ENCODE data around the gene ARTN.

The ARTN gene

DNA sequence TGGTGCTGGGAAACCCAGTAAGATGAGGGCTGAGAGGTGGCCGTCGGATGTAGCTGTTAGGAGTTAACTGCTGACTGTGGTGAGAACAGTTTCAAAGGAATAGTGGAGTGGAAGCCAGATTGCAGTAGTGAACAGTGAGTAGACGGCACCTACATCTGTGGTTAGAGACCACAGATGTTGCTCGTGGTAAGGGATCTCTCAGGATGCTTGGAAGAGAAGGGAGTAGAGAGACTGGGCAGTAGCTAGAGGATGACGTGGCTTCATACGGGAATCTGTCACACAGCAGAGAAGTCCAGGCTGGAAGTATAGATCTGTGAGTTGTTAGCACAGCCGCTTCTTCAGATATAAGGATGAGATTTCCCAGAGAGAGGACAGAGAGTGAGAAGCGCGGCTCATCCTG is 7.8 kb upstream of the ARTN start:
- no peak for DNase-seq (ENCODE audit: low read depth)

DNA sequence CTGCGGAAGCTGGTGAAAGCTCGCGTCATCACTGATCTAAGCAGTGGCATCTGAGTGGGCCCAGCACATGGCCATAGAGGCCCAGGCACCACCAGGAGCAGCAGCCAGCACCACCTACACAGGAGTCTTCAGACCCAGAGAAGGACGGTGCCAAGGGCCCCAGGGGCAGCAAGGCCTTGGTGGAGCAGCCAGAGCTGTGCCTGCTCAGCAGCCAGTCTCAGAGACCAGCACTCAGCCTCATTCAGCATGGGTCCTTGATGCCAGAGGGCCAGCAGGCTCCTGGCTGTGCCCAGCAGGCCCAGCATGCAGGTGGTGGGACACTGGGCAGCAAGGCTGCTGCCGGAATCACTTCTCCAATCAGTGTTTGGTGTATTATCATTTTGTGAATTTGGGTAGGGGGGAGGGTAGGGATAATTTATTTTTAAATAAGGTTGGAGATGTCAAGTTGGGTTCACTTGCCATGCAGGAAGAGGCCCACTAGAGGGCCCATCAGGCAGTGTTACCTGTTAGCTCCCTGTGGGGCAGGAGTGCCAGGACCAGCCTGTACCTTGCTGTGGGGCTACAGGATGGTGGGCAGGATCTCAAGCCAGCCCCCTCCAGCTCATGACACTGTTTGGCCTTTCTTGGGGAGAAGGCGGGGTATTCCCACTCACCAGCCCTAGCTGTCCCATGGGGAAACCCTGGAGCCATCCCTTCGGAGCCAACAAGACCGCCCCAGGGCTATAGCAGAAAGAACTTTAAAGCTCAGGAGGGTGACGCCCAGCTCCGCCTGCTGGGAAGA is 3.2 kb upstream of the ARTN start:
- no peak for DNase-seq (ENCODE audit: low read depth)

DNA sequence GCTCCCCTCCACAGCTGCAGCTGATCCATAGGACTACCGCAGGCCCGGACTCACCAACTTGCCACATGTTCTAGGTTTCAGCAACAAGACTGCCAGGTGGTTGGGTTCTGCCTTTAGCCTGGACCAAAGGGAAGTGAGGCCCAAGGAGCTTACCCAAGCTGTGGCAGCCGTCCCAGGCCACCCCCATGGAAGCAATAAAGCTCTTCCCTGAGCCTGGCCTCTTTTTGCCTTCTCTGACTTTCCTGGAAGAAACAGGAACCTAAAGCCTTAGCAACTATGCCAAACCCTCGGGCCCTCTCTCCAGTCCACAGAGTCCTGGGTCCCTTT is 2.7 kb upstream of the ARTN start:
- no peak for DNase-seq (ENCODE audit: low read depth)

DNA sequence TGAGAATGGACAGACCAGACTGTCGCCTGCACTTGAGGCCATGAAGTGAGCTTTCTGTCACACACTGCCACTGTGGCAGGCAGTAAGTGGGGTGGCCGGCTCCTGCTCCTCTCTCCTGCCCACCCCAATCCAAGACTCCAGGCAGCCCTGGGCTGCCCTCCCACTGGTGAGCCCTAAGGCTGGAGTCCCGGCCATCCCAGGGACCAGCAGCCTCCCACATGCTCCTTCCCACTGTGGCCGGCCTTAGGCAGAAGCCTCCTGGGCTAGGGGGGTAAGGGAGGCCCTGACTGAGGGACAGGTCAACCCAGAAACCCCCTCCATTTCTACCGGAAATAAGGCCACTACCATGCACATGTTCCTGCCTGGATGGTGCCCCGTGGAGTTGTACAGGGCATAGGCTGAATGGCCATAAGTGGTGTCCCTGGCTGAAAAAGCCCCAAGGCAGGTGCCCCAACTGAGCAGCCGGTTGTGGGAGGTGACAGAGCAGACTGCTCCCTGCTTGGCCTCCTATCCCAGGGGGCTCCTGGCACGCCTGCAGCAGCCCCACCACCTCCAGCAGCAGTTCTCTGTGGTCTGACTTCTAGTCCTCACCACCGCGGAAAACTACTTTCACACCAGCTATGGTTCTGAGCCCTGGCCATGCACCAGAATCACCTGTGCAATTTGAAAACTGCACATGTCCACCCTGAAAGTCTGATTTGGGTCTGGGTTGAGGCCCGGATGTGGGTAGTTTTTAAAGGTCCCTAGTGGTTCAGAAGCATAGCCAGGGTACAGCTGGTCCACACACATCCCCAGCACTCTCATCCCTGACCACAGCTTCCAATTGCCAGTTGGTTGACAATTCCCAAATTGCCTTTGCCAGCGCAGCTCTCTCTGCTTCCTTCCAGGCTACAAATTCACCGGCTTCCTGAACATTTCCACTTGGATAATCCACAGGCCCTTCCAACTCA is 1.6 kb upstream of the ARTN start:
- DNase-seq (ENCODE audit: low read depth), result no peak

DNA sequence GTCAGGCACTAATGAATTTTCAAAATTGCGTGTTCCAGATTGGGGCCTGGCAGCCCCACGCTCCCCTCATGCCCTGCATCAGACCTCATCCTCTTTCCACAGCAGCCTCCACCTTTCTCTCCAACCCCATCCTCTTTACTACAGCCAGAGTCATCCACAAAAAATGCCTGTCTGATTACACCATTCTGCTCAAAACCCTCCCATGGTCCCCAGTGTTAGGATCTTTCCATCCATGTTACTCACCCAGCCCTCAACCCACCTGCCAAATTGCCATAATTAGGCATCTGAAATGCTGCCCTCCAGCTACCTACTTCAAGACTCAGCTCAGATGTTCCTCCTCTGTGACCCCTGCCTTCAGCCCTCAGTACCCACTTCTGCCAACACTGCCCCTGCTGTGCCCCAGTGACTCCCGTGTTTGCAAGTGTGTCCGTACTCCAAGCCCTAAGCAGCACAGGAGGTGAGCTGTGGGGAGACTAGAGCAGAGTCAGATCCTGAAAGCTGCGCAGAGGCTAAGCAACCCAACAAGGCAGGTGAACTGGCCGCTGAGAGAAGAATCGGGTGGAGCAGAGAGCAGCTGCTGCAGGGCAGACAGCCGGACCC is 715 bp upstream of the ARTN start:
- DNase-seq (ENCODE audit: low read depth), result no peak

DNA sequence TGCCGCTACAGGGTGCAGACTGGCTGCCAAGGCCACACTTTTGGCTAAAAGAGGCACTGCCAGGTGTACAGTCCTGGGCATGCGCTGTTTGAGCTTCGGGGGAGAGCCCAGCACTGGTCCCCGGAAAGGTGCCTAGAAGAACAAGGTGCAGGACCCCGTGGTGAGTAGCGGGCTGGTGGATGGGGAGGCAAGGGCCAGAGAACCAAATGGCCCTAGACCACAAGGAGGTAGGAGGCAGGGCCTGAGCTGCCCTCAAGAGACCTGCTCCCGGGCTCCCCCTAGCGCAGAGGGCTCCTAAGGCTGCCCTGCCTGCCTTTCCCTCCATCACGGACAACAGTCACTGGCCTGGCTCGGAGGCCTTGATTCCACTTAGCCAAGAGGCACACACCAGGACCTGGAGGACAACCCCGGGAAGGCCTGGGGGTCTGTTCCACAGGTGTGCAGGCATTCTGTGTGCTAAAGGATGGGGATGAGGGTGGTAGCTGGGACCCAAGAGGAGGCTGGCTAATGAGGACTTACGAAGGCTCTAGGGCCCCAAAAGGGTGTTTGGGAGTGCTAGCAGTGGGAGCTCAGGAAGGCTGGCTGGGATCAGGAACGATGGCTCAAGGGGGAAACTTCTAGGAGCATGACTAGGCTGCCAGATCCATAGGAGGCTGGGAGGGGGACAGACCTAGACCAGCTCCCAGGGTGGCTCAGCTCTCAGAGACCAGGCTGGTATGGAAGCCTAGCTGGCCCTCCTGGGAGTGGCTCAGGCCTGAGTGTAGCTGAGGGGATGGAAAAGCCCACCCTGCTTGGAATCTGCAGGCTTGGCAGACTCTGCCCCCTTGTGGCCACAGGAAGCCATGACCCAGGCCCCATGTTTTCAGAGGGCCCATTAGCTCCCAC is 742 bp downstream of the ARTN start:
- DNase-seq (ENCODE audit: low read depth), result peak; percentile 20

DNA sequence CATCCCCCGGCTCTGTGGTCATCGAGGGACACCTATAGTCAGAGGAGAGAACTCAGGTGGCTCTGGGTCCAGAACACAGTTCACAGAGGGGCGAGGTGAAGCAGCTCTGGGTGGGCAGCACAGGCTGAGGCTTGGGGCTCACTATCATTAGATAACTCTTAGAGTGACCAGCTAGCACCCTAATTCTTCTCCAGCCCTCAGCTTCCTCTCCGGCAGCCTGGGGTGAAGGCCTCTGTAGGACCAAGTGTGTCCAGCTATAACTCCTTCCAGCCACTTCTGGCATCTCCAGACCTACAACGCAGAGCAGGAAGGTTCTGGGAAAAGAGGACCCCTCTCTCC is 1.4 kb downstream of the ARTN start:
- no peak for DNase-seq (ENCODE audit: low read depth)

DNA sequence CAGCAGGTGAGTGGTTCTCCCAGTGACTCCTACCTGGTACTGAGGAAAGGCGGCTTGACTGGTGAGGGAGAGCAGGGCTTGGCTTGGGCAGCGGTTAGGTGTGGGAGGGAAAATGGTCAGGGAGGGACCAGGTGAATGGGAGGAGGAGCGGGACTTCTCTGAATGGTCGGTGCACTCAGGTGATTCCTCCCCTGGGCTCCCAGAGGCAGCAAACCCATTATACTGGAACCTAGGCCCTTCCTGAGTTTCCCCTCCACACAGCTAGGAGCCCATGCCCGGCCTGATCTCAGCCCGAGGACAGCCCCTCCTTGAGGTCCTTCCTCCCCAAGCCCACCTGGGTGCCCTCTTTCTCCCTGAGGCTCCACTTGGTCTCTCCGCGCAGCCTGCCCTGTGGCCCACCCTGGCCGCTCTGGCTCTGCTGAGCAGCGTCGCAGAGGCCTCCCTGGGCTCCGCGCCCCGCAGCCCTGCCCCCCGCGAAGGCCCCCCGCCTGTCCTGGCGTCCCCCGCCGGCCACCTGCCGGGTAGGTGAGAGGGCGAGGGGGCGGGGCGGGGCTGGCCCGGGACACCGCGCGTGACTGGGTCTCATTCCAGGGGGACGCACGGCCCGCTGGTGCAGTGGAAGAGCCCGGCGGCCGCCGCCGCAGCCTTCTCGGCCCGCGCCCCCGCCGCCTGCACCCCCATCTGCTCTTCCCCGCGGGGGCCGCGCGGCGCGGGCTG is 2.3 kb downstream of the ARTN start:
- DNase-seq (ENCODE audit: low read depth), result no peak

DNA sequence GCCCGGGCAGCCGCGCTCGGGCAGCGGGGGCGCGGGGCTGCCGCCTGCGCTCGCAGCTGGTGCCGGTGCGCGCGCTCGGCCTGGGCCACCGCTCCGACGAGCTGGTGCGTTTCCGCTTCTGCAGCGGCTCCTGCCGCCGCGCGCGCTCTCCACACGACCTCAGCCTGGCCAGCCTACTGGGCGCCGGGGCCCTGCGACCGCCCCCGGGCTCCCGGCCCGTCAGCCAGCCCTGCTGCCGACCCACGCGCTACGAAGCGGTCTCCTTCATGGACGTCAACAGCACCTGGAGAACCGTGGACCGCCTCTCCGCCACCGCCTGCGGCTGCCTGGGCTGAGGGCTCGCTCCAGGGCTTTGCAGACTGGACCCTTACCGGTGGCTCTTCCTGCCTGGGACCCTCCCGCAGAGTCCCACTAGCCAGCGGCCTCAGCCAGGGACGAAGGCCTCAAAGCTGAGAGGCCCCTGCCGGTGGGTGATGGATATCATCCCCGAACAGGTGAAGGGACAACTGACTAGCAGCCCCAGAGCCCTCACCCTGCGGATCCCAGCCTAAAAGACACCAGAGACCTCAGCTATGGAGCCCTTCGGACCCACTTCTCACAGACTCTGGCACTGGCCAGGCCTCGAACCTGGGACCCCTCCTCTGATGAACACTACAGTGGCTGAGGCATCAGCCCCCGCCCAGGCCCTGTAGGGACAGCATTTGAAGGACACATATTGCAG is 3.0 kb downstream of the ARTN start:
- DNase-seq (ENCODE audit: low read depth), result no peak

DNA sequence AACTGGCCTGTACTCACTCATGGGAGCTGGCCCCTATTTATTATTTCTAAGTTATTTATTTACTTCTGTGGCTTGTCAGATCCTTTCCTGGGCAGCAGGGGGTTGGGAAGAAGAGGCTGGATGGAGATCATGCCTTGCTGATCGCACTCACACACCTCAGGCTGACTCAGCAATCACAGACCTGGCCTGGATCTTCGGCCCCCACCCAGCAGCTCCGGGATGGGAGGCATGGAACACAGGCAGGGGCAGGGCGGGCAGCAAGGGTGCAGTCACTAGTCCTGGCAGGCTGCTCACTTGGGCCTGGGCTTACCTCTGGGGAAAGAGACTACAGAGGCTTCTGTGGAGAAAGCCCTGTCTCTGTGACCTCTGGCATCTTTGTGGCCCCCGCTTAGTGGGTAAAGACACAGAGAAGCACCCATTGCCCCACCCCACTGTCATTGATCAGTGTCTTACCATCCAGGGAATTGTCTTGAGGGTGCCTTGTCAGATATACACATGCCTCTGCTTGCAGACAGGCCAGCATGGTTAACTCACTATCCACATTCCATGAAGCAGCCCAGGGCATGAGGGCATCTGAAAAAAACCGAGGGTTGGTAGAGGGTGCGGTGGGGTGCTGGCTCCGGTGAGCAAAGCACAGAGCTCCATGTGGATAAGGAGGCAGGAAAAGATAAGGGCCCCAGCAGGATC is 3.7 kb downstream of the ARTN start:
- DNase-seq (ENCODE audit: low read depth), result no peak

DNA sequence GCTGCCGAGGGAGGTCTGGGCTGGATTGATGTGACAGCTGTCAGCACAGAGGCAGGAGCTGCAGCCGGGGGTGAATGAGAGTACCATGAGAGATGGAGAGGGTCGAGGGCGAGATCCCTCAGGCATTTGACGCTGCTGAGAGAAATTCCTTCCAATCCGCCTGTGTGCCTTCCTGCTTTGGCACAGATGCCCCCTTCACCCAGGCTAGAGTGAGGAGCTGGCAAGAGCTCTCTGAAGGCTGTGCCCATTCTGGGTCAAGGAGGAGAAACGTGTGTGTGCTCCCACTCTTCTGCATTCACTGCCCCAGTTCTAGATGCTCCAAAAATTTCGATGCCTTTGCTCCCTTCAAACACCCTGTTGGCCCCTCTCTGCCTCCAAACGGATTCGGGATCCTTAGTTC is 4.8 kb downstream of the ARTN start:
- DNase-seq (ENCODE audit: low read depth), result no peak

DNA sequence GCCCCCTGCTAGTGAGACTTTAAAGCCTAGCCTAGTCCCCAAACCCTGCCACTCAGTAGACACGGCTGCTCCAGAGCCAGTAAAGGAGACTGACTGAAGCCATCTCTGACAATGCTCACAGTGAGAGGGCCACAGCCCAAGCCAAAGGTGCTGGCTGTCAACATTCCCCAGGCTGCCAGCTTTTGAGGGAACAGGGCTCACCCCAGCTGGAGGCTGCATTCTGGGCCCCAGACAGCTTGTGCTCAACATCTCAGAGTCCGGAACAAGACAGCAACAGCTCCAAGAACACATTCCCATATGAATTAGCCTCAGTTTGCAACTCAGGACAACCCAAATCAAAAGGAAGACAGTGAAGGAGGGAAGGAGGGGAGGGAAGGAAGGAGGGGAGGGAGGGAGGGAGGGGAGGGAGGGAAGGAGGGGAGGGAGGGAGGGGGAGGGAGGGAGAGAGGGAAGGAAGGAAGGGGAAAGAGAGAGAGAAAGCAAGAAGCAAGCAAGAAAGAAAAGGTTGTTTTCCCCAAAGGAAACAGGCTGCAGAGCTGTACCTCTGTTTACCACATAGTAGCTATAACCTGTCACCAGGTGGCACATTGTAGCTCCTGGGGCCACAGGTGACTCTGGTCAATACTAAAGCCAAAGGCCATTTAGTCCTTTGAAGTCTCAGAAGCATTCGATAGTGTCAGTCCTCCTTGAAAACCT is 5.4 kb downstream of the ARTN start:
- DNase-seq (ENCODE audit: low read depth), result no peak

DNA sequence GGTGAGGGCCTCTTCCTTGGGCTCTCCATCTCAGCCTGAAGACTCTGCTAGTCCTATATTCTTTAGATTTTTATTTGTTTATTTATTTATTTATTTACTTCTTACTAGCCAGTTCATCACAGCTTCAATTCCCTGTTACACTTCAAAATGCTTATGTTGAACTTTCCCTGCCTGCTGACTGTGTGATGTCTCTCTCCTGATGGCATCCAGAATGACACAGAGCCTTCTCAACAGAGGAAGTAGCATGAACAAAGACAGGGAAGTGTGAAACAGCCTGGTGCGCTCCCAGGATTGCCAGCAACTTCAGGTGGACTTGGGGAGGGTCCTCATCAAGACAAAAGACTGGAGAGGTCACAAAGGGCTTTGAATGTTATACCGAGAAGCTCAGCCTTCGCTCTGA is 8.8 kb downstream of the ARTN start:
- no peak for DNase-seq (ENCODE audit: low read depth)

DNA sequence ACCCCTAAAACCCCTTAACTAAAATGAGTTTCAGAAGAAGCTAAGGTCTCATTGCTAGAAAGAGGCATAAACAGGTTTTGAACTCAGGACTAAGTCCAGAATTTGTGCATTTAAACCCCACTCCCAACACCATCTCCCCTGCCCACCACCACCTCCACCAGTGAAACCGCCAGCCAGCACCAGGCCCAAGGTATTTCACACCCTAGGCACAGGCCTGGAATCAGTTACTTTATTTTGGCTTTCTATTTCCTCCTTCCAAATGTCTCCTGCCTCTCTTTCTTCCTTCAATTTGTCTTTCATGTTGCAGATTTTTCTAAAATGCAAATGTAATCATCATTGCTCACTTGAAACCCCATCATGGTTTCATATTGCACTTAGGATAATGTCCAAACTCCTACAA is 11.3 kb downstream of the ARTN start:
- no peak for DNase-seq (ENCODE audit: low read depth)

DNA sequence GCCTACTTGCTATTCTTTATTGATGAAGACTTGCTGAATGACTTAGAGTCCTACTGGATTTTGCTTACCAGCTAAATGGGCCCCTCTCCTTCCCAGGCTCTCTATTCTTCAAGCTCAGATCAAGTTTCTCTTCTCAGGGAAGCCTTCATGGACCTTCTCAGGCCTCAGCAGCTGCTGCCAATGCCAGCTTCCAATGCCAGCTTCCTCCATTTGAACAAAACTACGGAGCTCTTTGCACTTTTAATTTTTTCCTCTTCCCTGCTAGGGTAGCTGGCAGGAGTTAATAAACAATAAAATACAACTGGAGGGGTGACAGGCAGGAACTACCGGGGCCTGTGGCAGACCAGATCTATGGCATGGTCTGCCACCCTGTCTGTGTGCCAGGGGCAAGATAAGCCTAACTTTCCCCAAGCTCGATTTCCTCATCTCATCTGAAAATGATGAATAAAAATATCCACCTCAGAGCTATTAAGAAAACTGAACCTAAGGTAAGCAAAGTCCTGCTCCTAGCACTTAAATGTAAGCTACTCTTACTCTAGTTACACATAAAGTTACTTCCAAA is 12.2 kb downstream of the ARTN start:
- no peak for DNase-seq (ENCODE audit: low read depth)

DNA sequence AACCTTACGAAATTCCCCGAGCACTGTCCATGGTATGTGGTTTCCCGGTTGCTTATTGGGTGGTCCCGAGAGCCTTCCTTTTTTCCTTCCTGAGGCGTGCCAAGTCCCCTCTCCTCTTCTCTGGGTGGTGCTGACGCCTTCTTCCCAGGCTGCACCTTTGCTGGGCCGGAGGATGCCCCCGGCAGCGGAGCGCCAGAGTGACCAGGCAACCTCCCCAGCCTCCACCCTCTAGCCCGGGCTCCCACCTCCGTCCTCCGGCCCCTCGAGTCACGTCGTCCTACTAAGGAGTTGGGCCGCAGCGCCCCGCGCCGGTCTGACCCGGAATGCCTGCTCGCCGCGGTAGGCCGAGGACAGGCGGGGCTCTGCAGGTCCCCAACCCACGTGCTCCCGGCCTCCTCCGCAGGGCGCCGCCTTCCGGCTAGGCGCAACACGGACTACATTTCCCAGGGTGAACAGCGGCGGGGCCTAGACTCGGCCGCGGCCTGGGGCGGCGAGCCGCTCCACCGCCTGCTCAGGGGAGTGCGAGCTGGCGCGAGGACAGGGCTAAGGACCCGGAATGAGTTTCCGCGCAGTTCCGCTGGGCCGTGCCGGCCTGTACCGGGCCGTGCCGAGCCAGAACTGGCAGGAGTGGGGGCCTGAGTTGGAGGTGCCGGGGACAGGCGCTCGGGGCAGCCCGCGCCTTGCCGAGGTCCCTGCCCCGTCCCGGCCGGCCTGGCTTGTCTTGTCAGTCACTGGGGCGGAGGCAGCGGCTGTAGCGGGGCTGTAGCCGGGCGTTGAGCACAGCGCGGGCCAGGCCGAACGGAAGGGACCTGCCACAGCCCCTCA is 12.8 kb downstream of the ARTN start, which contains the start of gene IPO13:
Gene IPO13 (plus strand): TSS at position 715 of the 825 bp plus-strand sequence. CDS start 651 bp downstream, outside the sequence.
- peak; percentile 90 for DNase-seq (ENCODE audit: low read depth)

DNA sequence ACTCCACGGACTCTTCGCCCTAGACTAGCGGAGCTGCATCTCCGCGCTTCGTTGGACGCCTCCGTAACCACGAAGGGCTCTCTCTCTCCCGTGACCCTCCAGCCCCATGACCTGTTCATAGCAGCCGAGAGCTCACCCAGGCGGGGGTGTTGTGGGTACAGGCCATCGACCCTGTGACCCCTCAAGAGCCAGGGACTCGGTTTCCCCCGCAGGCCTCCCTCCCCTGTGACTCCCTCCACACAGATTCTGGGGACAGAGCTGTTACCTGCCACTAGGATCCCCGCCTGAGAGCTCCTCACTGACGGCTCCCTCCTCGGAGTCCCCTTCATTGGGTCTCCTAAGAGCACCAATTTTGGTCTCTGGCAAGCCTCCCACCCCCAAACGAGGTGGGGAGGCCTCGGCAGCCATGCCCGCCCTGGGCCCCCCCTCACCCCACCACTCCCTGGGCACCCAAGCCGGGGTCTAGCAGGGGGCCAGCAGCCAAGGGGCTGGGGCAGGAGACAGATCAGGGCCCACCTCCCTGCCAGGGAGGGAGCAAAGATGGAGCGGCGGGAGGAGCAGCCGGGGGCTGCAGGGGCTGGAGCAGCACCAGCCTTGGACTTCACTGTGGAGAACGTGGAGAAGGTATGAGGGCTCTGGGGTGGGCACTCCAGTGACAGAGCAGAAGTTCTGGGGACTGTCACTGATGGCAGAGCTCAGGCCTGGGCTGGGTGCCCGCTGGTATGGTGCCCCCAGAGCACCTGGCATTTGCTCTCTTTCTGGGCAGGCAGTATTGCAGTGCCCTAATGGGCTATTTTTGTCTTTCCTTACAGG is 13.7 kb downstream of the ARTN start:
- no peak for DNase-seq (ENCODE audit: low read depth)
